HG03159 (cell line): ENCODE data around the gene SLC48A1.

Experiments
- ATAC-seq: cut with Tn5 transposase; IDR thresholded peaks from one replicate; pipeline ENCODE4 v1.9.1; 2021; ENCODE audit warnings: mild to moderate bottlenecking, moderate library complexity; ENCODE audit not compliant: unreplicated experiment

The SLC48A1 gene

DNA sequence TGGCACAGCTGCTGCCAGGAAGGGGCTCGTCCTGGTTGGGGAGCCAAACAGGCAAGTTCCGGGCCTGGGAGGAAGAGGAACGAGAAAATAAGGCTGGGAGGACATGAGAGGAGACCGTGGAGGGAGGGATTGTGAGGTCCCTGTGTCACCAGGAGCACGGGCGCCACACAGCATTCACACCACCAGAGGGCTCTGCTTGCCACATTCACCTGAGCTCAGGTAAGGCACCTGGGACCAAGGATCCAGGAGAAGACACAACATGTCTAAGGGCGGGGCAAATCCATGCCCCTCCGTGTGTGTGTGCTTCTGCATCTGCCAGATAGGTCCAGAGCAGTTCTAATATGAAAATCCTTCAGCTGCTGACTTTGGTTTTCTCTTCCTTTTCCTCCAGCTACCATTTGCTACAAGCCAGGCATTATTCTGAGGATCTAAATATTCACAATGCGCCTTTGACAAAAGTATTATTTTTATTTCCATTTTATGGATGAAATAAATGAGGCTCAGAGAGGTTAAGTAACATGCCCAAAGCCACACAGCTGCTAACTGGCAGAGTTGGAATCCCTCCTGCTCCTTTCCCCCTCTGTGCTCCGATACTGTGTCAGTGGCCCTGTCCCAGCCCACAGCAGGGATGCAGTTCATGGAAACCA lies 28.9 kb upstream of the SLC48A1 start:
- ATAC-seq = no peak

DNA sequence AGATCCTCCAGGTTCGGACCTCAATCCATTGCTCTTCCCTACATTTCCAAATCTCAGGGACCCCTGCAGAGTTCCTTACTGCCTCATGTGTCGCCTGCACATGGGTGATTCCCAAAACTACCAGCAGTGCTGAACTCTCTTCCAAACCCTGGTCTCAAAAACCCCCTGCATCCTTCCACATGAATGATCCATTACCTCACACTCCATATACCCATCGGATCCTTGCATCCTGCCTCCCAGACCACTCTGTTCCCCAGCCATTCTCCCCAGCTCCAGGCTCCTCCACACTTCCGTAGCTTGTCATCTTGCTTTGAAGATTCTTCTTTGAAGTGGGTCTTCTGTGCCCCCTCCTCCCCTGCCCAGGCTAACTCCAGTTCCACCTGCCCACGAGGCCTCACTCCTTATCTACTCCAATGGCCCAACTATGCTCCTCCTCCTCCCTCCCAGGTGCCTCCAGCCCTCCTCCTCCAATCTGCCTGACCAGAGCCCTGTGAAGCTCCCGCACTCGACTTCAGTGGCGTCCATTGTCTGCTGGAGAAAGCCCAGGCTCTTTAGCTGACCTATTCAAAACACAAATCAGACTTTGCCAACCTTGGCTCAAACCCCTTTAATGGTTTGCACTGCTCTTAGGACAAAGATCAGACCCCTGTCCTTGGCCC lies 28.1 kb upstream of the SLC48A1 start:
- no peak for ATAC-seq

DNA sequence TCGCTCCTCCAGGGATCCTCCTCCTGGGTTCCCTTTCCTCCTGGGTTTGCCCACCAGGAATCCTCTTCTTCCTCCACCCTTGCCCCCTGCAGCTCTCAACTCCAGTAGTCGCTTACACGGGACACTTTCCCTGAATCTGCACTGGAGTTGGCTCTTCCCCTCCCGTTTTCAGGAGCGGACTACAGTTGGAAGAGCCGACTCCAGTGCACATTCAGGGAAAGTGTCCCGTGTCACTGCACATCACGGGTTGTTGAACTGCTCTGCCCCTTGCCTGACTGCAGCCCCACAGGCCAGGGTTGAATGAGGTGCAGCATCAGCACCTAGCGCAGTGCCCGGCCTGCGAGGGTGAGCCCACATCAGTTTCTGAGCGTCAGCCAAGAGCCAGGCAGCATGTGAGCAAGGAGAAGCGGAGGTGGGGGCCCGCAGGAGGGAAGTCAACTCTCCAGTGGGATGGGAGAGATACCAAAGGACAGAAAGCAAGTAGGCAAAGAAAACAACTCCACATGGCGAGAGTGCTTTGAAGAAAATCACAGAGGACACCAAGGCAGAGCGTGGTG lies 27.5 kb upstream of the SLC48A1 start:
- ATAC-seq = no peak

DNA sequence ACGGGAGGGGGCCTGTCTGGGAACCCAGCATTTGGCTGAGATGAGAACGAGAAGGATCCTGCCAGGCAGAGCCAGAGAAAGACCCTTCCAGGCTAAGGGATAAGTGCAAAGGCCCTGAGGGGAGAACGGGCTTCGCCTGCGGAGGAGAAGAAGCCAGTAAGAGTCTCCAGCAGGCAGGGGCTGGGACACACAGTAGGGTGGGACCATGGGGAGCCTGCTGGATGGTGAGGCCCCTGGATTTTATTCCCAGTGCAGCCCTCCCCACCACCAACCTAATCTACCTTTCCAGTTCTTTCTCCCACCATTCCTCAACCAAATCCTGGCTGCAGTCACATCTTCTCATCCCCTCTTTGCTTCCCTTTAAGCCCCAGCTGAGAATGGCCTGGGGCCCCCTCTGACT lies 27.0 kb upstream of the SLC48A1 start:
- ATAC-seq = no peak

DNA sequence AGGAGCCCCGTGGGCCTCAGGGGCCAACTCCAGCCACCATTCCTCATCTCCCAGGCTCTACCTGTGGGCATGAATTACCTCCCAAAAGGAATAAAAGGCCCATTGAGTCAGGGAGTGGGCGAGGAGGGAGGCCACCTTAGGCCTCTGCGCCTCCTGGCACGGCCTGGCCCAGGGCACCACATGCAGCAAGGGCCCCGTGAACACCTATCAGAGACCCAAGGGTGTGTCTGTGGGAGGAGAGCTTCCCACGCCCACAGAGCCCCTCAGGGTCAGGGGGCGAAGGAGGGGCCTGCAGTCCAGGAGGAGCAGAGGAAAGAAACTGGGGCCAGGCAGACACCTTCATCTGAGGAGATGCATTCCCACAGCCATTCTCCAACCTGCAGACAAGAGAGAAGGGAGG lies 26.5 kb upstream of the SLC48A1 start:
- ATAC-seq = no peak

DNA sequence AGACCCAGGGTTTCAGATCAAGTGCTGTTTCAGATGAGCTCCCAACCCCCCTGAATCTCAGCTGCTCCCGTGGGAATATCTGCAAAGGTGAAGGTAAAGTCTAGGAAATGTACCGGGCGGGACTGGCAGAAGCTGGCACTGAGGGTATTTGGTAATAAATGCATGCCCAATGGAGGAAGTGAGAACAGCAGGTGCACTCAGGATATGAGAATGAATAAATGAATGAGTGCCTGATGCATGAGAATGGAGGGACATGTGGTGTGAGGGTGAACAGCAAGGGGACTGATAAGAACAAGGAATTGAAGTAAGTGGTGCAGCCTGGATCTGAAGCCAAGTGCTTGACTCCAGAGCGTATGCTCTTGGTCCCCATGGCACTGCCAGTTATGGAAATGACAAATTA lies 25.9 kb upstream of the SLC48A1 start:
- ATAC-seq = no peak

DNA sequence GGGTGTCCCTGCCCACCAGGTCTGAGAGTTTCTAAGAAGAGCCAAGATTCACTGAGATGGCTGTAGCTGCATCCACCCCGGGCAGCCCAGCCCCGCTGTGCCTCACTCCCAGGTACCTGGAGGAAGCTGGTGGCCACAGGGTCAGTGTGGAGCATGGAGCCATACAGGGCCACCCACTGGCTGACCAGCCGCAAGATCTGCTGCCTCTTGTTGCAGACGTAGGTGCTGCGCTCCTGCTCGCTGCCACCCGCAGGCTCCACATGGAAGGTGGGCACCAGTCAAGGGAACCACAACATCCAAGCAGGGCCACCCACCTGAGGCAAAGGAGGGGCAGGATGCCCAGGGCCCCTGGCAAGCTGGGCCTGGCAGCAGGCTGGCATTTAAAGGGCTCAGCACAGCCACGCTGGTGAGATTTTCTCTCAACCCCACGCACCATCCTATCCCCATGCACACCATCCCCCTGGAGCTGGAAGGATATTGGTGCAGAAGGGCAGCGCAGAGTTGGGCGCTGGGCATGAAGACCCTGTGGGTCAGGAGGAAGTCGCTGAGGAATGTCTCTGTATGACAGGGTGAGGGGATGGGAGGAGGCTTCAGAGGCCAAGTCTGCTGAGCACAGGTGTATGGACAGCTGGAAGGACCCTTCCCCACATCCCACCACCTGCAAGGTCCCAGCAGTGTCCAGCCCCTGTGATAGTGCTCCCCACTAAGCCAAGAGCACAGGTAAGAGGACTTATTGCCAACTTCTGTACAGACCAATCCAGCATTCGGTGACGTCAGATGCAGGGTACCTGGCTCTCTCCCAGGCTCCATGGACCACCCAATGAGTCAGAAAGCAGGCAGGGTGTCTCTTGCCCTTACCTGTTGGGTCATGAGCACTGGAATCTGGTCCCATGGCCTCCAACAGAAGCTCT lies 25.2 kb upstream of the SLC48A1 start:
- no peak for ATAC-seq

DNA sequence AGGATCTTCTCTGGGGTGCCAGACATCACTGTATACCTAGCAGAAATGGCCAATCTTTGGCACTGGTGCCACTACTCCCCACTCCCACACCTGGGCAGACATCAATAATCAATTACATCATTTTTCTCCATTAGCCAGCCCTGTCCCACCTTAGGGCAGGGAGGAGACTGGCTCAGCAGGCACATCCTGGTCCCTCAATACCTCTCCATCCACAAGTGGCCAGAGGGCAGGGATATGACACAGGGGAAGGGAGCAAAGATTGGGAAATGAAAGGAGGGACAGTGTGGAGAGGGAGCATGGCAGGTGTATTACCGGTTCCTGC lies 24.6 kb upstream of the SLC48A1 start:
- ATAC-seq = no peak

DNA sequence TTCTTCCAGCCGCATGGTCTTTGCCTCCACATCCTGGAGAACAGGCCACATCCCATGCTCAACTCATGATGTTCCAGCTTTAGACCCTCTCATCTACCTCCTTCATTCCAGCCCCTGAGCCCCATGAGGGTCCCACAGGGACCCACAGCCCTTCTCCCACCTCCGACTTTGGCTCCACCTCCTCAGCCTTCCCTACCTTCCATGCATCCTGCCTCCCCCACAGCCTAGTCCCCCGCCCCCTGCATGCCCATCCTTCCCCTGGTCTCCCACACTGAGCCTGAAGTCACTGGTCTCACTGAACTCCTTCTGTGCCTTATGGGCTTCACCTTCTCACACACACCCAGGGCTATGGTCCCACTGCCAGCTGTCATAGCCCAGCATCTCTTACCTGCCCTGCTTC lies 24.1 kb upstream of the SLC48A1 start:
- ATAC-seq = no peak

DNA sequence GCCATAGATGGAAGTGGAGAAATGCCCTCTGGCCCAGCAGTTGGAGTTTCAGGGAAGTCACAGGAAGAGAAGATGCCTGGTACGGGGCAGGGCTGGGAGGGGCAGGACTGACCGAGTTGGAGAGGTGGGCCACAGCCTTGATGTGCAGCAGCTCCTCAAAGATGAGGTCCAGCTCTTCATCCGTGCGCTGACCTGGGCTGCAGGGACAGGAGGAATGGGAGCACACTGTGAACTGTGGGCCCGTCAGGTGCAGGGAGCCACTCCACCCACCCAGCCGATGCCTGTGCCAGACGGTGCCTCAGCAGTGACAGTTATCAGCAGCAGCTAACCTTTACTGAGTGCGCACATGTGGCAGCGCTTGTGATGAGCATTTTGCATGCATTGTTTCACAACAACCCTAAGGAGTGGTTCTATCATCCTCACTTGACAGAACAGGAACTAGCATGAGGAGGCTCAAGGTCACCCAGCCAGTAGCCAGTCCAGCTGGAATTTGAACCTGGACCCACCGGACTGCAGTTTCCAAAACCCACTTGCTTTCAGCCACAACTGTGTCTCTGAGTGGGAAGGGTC lies 22.7 kb upstream of the SLC48A1 start:
- ATAC-seq = no peak

DNA sequence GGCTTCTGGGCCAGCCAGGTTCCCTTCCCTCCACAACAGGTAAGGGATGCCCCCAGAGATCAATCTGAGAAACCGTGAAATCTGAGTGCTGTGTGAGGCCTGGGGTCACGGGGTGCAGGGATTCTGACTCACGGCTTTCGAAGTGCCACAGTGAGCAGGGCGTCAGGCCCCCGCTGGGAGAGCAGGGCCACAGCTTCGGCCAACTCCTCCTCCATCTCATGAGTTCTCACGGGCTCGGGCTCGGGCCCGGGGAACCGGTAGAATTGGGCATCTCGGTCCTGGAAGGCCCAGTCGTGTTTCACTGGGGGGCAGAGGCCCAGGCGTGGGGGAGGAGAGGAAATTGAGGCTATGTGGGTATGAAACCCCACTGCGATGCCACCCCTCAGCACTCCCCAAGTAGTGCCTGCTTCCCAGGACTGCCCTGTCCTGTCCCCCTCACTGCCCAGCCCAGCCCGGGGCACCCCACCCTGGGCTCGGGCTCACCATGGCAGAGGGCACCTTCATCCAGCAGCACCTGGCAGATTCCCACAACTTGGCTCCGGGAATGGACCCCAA lies 22.0 kb upstream of the SLC48A1 start:
- ATAC-seq = no peak

DNA sequence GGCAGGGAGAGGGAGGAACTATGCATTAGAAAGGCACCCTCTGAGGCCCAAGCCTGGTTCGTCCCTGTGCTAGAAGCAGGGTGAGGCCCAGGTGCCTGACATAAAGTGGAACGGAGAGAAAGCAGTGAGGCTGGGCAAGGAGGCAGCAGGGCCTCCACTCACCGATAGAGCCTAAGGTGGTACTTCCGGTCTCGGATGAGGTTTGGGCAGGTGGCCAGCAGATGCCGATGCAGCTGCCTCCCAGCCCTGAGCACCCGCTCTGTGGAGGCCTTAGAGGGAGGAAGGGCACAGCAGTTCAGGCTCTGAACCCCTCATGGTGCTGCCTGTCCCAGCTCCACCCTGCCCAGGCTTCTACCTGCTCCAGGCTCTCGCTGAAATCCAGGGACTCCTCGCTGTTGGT lies 21.5 kb upstream of the SLC48A1 start:
- no peak for ATAC-seq

DNA sequence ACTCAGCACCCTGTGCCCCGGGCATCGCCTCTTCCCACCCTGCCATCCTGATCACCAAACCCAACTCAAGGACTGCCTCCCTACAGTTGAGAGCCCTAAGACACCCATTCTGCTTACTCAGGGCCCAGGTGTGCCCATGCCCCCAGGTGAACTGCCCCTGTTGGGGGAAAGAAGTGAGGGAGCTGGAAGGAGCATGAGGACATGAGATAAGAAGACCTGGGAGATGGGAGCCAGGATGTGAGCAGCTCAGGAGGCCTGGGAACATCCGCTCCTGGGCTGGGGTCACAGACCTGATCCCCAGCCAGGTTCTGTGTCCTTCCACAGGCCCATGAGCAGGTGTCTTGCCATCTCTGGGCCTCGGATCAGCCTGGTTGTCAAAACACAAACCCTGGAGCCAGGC lies 20.9 kb upstream of the SLC48A1 start:
- no peak for ATAC-seq

DNA sequence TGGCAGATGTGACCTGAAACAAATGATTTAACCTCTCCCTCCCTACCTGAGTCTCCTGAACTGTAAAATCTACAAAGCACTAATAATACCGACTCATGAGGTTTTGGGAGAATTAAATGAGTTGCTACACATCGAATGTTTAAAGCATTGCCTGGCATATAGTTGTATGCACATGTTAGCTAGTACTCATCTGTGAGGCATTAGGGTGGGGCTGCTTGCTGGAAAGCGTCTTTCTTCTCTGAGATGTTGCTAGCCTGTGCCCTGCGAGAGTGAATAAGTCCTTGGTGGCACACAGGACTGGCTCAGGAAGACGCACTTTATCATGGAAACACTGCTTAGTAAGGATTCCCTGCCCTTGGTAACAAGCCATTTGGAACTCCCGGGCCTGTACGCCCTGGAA lies 20.5 kb upstream of the SLC48A1 start:
- no peak for ATAC-seq

DNA sequence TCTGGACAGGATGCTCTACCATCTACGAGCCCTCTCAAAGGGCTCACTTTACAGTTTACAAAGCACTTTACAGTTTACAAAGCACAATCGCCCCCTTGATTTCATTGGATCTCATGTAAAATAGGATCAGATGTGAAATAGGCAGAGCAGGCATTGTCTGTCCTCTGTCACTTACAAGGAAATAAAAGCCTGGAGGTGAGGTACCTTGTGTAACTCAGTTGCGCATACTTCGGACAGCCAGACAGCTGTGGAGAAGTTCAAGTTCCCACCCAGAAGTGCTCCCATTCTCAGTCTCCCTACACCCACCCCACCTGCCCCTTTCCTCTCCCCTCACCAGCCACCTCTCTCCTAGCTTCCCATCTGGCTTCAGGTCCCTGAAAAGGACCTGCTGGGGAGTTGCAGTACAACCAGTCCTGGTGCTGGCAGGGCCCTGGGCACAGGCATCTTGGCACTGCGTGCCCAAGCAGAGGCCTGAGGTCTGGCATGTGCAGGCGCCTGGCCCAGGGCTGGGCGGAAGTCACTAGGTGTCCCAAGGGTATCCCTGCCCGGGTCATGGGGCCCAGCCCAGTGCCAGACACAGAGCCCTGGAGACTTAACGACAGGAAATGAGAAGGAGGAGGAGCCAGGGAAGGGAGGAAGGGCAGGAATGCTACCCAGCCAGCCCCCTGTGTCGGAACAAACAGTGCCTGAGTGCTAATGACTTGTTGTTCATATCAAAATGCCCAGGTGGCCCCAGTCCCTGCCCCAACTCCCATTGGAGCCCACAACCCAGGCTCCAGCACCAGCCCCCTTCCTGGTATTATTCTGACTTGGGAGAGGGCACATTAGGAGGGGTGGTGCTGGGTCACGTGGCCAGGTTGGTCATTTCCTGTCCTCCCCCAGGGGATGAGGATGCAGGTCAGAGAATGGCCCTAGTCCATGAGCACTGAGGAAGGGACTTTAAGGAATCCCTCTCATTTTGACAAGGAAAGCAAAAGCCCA lies 19.7 kb upstream of the SLC48A1 start:
- ATAC-seq = no peak

DNA sequence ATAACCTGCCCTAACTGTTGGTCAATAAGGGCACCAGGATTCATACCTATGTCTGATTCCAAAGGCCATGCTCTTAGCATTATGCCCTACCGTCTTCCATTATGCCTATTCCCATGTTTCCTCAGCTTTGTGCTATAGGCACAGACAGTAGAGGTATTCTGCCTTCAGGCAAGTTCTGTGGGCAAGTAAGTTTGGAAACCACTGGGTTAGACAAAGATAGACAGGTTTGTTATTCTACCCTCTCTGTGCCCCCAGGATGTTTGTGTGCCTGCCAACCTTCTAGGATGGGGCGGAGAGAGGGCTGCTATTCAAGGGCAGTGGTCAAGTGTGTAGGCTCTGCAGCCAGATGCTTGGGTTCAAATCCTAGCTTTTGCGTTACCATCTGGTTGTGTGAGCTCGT lies 18.9 kb upstream of the SLC48A1 start:
- ATAC-seq = no peak

DNA sequence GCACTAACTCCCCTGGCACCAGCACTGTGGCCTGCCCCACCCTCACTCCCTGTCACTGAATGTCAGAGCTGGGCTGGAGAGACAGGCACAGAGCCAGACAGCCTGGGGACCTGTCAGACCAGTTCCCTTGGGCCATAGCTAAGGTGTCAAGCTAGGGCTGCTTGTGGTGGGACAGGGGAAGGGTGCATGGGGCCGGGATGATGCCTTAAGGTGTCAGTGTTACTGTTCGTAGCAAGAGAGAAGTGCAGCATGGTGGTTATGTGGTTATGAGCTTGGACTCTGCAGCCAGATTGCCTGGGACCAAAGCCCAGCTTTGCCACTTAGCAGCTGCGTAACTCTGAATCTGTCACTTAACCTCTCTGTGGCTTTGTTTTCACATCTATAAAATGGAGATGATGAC lies 18.2 kb upstream of the SLC48A1 start:
- peak; percentile 31 for ATAC-seq

DNA sequence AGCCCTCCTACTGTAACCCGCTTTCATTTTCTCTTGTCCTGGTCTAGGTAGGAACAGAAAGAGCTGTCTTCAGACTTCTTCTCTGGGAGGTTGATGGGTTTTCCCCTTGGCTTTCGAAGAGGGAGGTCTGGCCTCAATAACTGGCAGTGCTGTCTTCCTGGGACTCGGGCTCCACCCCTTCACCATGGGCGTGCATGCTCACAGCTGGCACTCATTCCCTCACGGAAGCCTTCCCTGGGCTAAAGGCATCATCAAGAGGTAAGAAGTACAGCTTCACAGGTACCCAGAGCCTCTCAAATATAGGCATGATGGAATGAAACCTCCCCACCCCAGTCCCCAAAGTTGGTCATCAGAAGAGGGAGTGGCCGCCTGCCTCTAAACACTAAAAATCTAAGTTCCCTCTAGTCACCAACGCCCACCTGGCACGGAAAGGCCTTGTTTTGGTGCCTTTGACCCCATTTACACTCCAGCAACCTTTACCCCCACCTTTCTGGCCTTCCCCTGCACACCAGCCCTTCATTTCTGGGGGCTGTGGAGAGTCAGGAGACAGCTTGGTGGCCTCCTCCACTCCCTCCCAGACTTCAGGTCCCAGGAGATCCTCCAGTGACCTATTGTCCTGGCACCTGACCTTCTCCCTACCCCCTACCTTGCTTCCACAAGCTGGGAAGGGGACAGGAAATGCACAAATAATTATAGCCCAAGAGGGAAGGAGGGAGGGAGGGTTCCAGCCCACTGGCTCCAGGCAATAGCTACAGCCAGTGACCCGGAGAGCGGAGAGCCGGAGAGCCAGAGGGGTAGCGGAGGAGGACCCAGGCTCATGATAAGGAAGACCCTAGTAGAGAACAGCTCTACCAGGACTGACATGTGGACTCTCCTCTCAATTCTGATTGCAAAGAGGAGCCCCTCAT lies 17.1 kb upstream of the SLC48A1 start:
- peak; percentile 53 for ATAC-seq

DNA sequence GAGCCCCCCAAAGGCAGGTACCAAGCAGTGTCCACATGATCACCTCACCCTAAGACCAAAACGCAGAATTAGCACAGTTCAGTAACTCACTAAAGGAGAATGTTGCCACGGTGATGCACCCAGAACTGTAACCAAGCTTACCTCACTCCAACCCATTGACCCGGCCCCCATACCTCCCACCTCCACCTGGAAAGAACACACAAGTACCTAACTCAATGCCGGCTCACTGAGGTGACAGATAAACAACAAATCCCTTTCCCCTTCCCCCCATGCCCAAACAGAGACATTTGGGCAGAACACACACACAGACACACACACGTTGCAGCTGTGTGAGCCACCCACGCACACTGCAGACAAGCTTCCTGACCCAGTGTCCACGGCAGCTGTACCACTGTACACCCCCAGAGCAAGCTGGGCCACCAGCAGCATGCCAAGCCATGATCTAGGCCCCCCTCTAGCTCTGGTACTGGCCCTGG lies 15.6 kb upstream of the SLC48A1 start:
- no peak for ATAC-seq
